HG02642 (cell line): ENCODE measurements around the gene CBX1.
"Not testable (repeated sequence)": the region's sequence is repeated elsewhere in the genome, so short reads cannot be mapped to it uniquely, and the experiment has no call there.

ENCODE experiments used
- ATAC-seq: cut with Tn5 transposase; IDR thresholded peaks from one replicate; pipeline ENCODE4 v1.9.1; 2021; ENCODE audit warnings: mild to moderate bottlenecking; ENCODE audit not compliant: unreplicated experiment, poor library complexity

CBX1 gene

GRCh38 chr17:48074322-48075081, 26.8 kb downstream of the CBX1 start:
- ATAC-seq: no peak

DNA sequence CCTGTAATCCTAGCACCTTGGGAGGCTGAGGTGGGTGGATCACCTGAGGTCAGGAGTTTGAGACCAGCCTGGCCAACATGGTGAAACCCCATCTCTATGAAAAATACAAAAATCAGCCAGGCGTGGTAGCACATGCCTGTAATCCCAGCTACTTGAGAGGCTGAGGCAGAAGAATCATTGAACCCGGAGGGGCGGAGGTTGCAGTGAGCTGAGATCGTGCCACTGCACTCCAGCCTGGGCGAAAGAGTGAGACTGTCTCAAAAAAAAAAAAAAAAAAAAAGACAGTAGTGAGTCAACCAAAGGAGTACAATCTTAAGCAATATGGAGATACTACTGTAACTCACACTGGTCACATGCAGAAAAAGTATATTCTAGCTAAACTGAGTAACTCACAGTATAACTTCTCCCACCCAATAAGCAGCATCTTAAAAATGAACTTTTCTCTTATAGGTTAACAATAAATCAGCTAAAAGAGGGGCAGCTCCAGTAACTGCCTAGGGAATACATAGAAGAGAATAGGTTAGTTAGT, 27.6 kb downstream of the CBX1 start:
- ATAC-seq: not testable (repeated sequence)

- not testable (repeated sequence) for ATAC-seq
Observed at GRCh38 chr17:48072811-48073210, 28.5 kb downstream of the CBX1 start.

- no peak for ATAC-seq
Observed at GRCh38 chr17:48071654-48072053, 29.6 kb downstream of the CBX1 start.

- no peak for ATAC-seq
Observed at GRCh38 chr17:48070195-48070594, 31.1 kb downstream of the CBX1 start.

DNA sequence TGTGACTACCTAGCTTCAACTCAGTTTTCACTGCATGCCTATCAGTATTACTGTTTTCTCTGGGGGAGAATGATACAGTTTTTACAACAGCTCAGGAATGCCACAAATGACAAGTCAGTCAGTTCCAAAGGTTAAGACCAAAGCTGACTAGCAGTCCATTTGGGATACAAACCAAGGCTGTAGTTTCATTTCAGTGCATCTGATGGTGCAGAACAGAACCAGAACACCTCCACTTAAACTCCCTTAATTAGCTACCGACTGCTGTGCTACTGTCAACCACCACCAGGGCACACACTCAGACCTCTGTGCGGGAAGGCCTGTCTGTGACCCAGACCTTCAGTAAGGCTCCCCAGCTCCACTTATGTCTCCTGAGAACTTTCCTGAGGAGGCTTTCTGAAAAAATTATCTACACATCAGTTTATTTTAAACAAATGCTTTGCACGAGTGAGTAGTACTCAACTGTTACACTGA, 32.8 kb downstream of the CBX1 start:
- ATAC-seq: no peak

DNA sequence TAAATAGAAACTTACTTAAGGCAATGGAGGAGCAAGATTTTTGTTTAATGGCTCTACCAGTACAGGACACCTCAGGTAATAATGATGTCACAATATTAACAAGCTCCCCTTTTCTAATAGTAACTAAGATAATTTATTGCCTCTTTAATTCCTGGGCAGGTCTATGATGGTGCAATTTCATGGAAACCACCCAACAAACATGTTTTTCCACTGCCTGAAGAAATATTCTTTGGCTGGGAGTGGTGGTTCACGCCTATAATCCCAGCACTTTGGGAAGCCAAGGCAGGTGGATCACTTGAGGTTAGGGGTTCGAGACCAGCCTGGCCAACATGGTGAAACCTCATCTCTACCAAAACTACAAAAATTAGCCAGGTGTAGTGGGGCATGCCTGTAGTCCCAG, 33.5 kb downstream of the CBX1 start:
- ATAC-seq: not testable (repeated sequence)

DNA sequence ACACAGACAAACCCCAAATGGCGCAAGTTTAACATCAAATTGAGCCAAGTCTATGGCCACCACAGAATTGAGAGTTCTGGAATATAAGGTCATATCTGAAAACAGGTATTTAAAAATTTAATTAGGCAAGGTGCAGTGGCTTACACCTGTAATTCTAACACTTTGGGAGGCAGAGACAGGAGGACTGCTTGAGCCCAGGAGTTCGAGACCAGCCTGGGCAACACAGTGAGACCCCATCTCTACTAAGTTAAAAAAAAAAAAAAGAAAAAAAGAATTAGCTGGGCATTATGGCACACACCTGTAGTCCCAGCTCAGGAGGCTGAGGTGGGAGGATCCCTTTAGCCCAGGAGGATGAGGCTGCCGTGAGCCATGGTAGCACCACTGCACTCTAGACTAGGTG, 34.0 kb downstream of the CBX1 start:
- no peak for ATAC-seq

DNA sequence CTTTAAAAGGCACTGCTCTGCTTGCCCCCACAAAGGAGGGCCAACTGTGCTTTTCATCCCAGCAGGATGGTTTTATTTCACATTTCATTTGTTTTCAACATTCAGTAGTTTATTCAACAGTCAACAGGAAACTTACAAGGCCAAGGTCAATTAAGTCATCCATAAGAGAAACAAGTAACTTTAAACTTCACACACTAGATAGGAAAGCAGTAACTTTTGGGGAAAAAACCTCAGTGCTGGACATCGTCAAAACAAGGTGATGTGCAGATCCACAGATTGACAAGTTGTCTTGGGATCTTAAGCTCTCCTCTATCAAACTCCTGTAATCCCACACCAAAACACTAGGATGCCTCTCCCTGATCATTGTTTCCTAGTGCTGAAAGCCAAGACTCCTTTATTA, 34.6 kb downstream of the CBX1 start:
- ATAC-seq: no peak

DNA sequence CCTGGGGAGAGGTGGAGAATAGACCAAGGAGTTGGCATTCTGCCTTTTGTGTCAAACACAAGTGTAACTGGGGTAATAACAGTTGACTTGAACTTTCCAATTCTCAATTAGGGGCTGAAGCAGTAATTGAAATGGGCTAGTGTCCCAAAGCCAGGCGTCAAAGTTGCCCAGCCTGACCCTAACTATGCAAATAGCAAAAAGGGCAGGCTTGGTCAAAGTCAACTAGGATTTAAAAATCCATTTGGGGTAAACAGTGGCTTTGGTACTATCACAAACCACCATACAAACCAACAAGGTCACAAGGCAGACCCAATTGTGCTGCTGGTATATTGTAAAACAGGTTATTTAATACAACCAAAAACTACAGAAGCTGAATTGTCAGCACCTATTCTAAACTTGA, 35.1 kb downstream of the CBX1 start:
- no peak for ATAC-seq

DNA sequence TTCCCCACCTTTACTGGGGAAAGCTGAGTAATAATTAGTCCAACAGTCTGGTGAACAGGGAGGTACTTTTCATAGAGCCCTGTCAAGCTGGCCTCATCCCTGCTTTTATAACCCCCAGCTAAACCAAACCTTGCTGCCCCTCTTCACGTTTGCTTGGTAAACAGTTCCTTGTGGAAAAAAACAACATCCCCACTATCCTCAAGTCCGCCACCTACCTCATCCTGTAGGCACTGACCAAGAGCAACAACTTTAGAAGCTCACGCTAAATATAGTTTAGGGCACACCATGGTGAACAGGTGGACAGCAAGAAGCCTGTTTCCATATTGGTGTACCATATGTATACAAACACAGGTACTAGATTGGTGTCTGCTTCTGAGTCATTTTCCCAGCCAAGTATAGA, 36.6 kb downstream of the CBX1 start:
- ATAC-seq: no peak

DNA sequence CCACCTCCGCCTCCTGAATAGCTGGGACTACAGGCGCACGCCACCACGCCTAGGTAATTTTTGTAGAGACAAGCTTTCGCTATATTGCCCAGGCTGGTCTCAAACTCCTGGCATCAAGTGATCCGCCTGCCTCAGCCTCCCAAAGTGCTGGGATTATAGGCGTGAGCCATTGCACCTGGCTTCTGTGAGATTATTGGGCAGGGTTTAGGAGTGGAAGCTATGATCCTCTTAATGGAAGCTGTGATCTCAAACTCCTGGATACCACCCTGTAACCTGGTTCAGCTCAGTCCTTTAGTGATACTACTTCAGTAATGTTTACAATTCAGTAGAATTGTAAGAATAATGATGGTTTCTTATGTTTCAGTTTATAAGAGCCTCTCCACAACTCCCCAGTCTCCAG, 39.0 kb downstream of the CBX1 start:
- ATAC-seq: no peak

DNA sequence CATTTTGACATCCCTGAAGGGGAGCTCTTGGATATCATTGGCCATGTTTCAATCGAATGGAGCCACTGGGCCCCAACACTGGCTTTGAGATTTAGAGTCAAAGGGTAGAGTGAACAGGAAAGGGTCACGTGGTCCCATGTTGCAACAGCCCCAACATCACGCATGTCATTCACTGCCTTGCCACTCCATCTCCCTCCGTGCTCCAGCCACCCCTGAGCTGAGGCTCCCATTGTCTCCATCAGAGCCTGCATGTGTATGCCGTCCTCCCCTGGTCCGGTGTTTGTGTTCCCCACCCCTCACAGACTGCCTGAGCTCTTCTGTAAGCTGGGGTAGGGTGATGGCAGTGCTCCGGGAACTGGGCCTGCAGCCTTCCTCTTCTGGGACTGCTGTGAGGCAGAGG, 41.0 kb downstream of the CBX1 start:
- ATAC-seq: no peak

DNA sequence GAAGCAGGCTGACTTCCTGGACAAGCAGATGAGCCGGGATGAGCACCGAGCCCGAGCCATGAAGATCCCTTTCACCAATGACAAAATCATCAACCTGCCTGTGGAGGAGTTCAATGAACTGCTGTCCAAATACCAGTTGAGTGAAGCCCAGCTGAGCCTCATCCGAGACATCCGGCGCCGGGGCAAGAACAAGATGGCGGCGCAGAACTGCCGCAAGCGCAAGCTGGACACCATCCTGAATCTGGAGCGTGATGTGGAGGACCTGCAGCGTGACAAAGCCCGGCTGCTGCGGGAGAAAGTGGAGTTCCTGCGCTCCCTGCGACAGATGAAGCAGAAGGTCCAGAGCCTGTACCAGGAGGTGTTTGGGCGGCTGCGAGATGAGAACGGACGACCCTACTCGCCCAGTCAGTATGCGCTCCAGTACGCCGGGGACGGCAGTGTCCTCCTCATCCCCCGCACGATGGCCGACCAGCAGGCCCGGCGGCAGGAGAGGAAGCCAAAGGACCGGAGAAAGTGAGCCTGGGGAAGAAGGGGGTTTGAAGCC, 42.1 kb downstream of the CBX1 start:
- no peak for ATAC-seq

DNA sequence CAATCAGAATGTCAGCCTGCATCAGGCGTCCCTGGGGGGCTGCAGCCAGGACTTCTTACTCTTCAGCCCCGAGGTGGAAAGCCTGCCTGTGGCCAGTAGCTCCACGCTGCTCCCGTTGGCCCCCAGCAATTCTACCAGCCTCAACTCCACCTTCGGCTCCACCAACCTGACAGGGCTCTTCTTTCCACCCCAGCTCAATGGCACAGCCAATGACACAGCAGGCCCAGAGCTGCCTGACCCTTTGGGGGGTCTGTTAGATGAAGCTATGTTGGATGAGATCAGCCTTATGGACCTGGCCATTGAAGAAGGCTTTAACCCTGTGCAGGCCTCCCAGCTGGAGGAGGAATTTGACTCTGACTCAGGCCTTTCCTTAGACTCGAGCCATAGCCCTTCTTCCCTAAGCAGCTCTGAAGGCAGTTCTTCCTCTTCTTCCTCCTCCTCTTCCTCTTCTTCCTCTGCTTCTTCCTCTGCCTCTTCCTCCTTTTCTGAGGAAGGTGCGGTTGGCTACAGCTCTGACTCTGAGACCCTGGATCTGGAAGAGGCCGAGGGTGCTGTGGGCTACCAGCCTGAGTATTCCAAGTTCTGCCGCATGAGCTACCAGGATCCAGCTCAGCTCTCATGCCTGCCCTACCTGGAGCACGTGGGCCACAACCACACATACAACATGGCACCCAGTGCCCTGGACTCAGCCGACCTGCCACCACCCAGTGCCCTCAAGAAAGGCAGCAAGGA, 42.7 kb downstream of the CBX1 start:
- ATAC-seq: no peak

DNA sequence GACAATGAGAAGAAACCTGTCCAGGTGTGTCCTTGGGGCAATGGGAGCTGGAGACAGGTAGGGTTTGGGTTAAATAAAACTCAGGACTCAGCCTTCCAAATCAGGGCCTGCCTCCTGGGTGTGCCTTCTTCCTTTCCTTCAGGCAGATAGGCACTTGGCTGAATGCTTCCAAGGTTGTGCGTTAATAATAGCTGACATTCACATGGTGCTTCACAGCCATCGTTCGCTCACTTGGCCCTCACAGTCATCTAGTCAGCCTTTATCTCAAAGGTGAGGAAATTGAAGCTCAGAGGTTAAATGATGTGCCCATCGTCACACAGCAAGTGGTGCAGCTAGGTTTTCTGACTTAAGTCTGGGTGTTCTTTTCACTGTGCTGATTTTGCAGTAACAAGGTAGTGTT, 43.7 kb downstream of the CBX1 start:
- no peak for ATAC-seq

DNA sequence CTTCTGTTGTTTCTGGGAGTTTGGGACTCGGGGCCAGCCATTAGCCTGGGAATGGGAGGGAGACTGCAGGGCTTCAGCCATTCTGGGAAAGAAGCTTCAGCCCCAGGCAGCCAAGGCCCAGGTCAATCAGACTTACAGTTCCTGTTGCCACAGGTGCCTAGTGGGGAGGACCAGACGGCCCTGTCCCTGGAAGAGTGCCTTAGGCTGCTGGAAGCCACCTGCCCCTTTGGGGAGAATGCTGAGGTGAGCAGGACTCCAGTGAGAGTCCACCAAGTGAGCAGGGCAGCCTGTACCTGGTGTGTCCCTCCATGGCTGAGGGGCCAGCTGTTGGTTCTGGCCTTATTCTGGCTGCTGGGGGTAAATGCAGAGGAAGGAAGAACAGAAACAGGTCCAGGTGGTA, 44.4 kb downstream of the CBX1 start:
- no peak for ATAC-seq

DNA sequence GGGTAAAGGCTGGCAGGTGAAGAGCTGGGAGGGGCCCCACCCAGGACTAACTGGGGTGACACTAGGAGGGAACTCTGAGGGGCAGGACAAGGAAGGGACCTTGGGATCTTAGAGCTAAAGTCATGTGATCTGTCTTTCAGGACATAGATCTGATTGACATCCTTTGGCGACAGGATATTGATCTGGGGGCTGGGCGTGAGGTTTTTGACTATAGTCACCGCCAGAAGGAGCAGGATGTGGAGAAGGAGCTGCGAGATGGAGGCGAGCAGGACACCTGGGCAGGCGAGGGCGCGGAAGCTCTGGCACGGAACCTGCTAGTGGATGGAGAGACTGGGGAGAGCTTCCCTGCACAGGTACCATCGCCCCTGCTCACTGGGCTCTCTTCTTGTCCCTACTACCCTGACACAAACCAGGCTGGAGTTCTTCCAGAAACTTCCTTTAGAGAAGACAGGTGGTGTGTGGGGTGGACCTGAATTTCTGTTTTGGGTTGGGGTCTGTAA, 45.0 kb downstream of the CBX1 start:
- no peak for ATAC-seq

- ATAC-seq: peak; percentile 56
Observed at GRCh38 chr17:48055531-48056245, 45.6 kb downstream of the CBX1 start.
